Neuronal stem cell (in vitro differentiated cells): ENCODE data around the gene DDIT3.
A peak's percentile ranks its signal among the peaks of the same experiment; 100 is the strongest.

Source experiments
- DNase-seq: peaks from one replicate; pipeline ENCODE4 v3.0.0-alpha.2; 2013; ENCODE audit warnings: low spot score
- H2AFZ ChIP-seq: one replicate; pipeline ENCODE4 v1.6.1; 2013; ENCODE audit warnings: mild to moderate bottlenecking, low read length, inconsistent platforms
- H2AK5ac ChIP-seq: 2 replicates; pipeline ENCODE4 v1.6.1; 2013; ENCODE audit warnings: low read depth, mild to moderate bottlenecking, inconsistent platforms, low read length, moderate library complexity, mixed read lengths
- H2BK120ac ChIP-seq: 2 replicates; pipeline ENCODE4 v1.6.1; 2013; ENCODE audit warnings: low read depth, mild to moderate bottlenecking, inconsistent platforms, low read length, moderate library complexity, mixed read lengths
- H2BK12ac ChIP-seq: one replicate; pipeline ENCODE4 v1.6.1; 2013; ENCODE audit warnings: low read length, inconsistent platforms
- H2BK15ac ChIP-seq: 2 replicates; pipeline ENCODE4 v1.6.1; 2013; ENCODE audit warnings: mild to moderate bottlenecking, low read length, inconsistent platforms, mixed read lengths
- H2BK5ac ChIP-seq: one replicate; pipeline ENCODE4 v1.6.1; 2013; ENCODE audit warnings: inconsistent platforms, mild to moderate bottlenecking, low read length, moderate library complexity
- H3K14ac ChIP-seq: one replicate; pipeline ENCODE4 v1.6.1; 2013; ENCODE audit warnings: low read length, inconsistent platforms
- H3K18ac ChIP-seq: 2 replicates; pipeline ENCODE4 v1.6.1; 2013; ENCODE audit warnings: low read length, inconsistent platforms
- H3K23ac ChIP-seq: 2 replicates; pipeline ENCODE4 v1.6.1; 2013; ENCODE audit warnings: low read depth, mild to moderate bottlenecking, mixed read lengths, low read length, inconsistent platforms; ENCODE audit not compliant: poor library complexity
- H3K27ac ChIP-seq: replicated peaks from 3 replicates; pipeline ENCODE4 v1.5.1; 2013; ENCODE audit warnings: low read length, inconsistent platforms
- H3K27me3 ChIP-seq, 3 experiments: 2 replicates each; pipeline ENCODE4 v1.6.1; 2013; ENCODE audit warnings: low read length in 3 of 3, mild to moderate bottlenecking in 2 of 3, inconsistent platforms in 1 of 3, low read depth in 1 of 3, mixed read lengths in 1 of 3, moderate library complexity in 1 of 3; ENCODE audit not compliant: control insufficient read depth in 3 of 3, insufficient read depth in 3 of 3
- H3K36me3 ChIP-seq, 2 donors: replicated peaks in 1 of 2; 2 replicates each; pipeline ENCODE4 v1.6.1; 2013; ENCODE audit warnings: low read length in 2 of 2; ENCODE audit not compliant: control insufficient read depth in 2 of 2, insufficient read depth in 2 of 2
- H3K4ac ChIP-seq: 2 replicates; pipeline ENCODE4 v1.6.1; 2013; ENCODE audit warnings: inconsistent platforms, mild to moderate bottlenecking, low read length, moderate library complexity
- H3K4me1 ChIP-seq, 2 donors: 1 replicate in 1 of 2; 2 replicates in 1 of 2; pipeline ENCODE4 v1.6.1; 2013; ENCODE audit warnings: low read length in 2 of 2, low read depth in 1 of 2; ENCODE audit not compliant: control insufficient read depth in 2 of 2, insufficient read depth in 1 of 2
- H3K4me2 ChIP-seq: one replicate; pipeline ENCODE4 v1.6.1; 2013; ENCODE audit warnings: mild to moderate bottlenecking, low read length, inconsistent platforms; ENCODE audit not compliant: insufficient read depth, poor library complexity, severe bottlenecking
- H3K4me3 ChIP-seq, 2 donors: 2 replicates each; pipeline ENCODE4 v1.5.1; 2013; ENCODE audit warnings: low read length in 2 of 2, mild to moderate bottlenecking in 2 of 2, inconsistent platforms in 1 of 2, moderate library complexity in 1 of 2
- H3K79me1 ChIP-seq: one replicate; pipeline ENCODE4 v1.6.1; 2013; ENCODE audit warnings: low read depth, mild to moderate bottlenecking, inconsistent platforms, low read length, moderate library complexity
- H3K9ac ChIP-seq: one replicate; pipeline ENCODE4 v1.6.1; 2013; ENCODE audit warnings: mild to moderate bottlenecking, low read depth, low read length, inconsistent platforms; ENCODE audit not compliant: poor library complexity
- H3K9me3 ChIP-seq, 2 donors: replicated peaks in 1 of 2; 2 replicates each; pipeline versions ENCODE3 to v1.6.1; 2013; ENCODE audit warnings: low read length in 2 of 2, mild to moderate bottlenecking in 2 of 2, inconsistent platforms in 1 of 2, low read depth in 1 of 2, mixed read lengths in 1 of 2, moderate library complexity in 1 of 2; ENCODE audit not compliant: control insufficient read depth in 2 of 2, insufficient read depth in 1 of 2
- H4K8ac ChIP-seq: one replicate; pipeline ENCODE4 v1.6.1; 2013; ENCODE audit warnings: low read depth, mild to moderate bottlenecking, inconsistent platforms, low read length, moderate library complexity
- H4K91ac ChIP-seq: one replicate; pipeline ENCODE4 v1.6.1; 2013; ENCODE audit warnings: low read length, low read depth, mild to moderate bottlenecking, inconsistent platforms; ENCODE audit not compliant: poor library complexity
- WGBS, 2 donors: extraction: QIAGEN DNeasy Blood & Tissue Kit; methylation state at CpG; one replicate each; pipeline ENCODE4 v1.1.7; 2013; ENCODE audit warnings: missing lambda C conversion rate in 2 of 2, mixed read lengths in 1 of 2; ENCODE audit not compliant: insufficient read length in 2 of 2, insufficient replicate concordance in 1 of 2; ENCODE audit errors: extremely low coverage in 2 of 2; 5-methylcytosine and 5-hydroxymethylcytosine counted together

DDIT3 gene

GRCh38 chr12:57481671-57482070 is 38.6 kb downstream of the DDIT3 start:
- Histone ChIP-seq H4K8ac (no peak overlapping the region), H2BK12ac (no peak overlapping the region), H3K4me2 (no peak overlapping the region), H2BK15ac (no peak overlapping the region), H3K27ac (no peak overlapping the region), H3K4me1 (peaks cover 0 to 12% of the 10 kb centered on the region in 2 donors), H3K18ac (no peak overlapping the region), H2BK120ac (no peak overlapping the region), H2AK5ac (no peak overlapping the region), H2AFZ (peak overlapping the region; percentile 54), H3K9me3 (no peaks in the 10 kb centered on the region), H3K9ac (no peak overlapping the region), H3K27me3 (peaks cover 3 to 29% (median 29%) of the 10 kb centered on the region in 3 experiments), H3K36me3 (no peaks in the 10 kb centered on the region), H3K14ac (no peak overlapping the region), H3K4me3 (no peak overlapping the region), H2BK5ac (no peak overlapping the region), H4K91ac (no peak overlapping the region), H3K23ac (no peak overlapping the region), H3K4ac (no peak overlapping the region), H3K79me1 (no peaks in the 10 kb centered on the region)
- DNase-seq = no peak
- no CpG with 5 or more reads among the region's 1 CpG for WGBS, 2 donors

- no peak within 1 kb of the TSS for H2BK15ac ChIP-seq
- peaks cover 0 to 2% of the 10 kb centered on the region in 2 donors for H3K9me3 ChIP-seq
- H3K4me3 ChIP-seq = no peak within 1 kb of the TSS
- no peak within 1 kb of the TSS for H3K18ac ChIP-seq
- H3K36me3 ChIP-seq = no peaks in the 10 kb centered on the region
- H2AK5ac ChIP-seq = no peak within 1 kb of the TSS
- no peak within 1 kb of the TSS for H3K4ac ChIP-seq
- H3K79me1 ChIP-seq = no peaks in the 10 kb centered on the region
- H3K23ac ChIP-seq = no peak within 1 kb of the TSS
- no peak within 1 kb of the TSS for H2BK120ac ChIP-seq
- H4K91ac ChIP-seq = no peak within 1 kb of the TSS
- H4K8ac ChIP-seq = no peak within 1 kb of the TSS
- peaks cover 21 to 51% (median 50%) of the 10 kb centered on the region in 3 experiments for H3K27me3 ChIP-seq
- H3K14ac ChIP-seq = no peak within 1 kb of the TSS
- H2BK12ac ChIP-seq = no peak within 1 kb of the TSS
- no peak within 1 kb of the TSS for H3K4me2 ChIP-seq
- no peak within 1 kb of the TSS for H2BK5ac ChIP-seq
- H3K9ac ChIP-seq = no peak within 1 kb of the TSS
- no peak for DNase-seq
- no peak within 1 kb of the TSS for H2AFZ ChIP-seq
- H3K27ac ChIP-seq = no peak within 1 kb of the TSS
- peaks cover 5 to 23% of the 10 kb centered on the region in 2 donors for H3K4me1 ChIP-seq
- WGBS, 2 donors = no CpG with 5 or more reads among the region's 6 CpGs
Observed at GRCh38 chr12:57479376-57480115, 40.8 kb downstream of the DDIT3 start, which contains the start of gene ARHGAP9. Gene ARHGAP9, minus strand, starts transcription at chr12:57479866. Its CDS starts 460 bp downstream, at chr12:57479406.

- Histone ChIP-seq H2BK5ac (no peak overlapping the region), H3K18ac (no peak overlapping the region), H3K4me2 (no peak overlapping the region), H3K4me1 (peaks cover 5 to 23% of the 10 kb centered on the region in 2 donors), H3K9me3 (peaks cover 0 to 4% of the 10 kb centered on the region in 2 donors), H3K4ac (no peak overlapping the region), H4K91ac (no peak overlapping the region), H3K4me3 (no peak overlapping the region), H2BK120ac (no peak overlapping the region), H3K79me1 (no peaks in the 10 kb centered on the region), H2BK15ac (no peak overlapping the region), H3K23ac (no peak overlapping the region), H3K27ac (no peak overlapping the region), H3K27me3 (peaks cover 21 to 56% (median 56%) of the 10 kb centered on the region in 3 experiments), H2BK12ac (no peak overlapping the region), H4K8ac (no peak overlapping the region), H3K14ac (no peak overlapping the region), H2AK5ac (no peak overlapping the region), H2AFZ (no peak overlapping the region), H3K9ac (no peak overlapping the region), H3K36me3 (no peaks in the 10 kb centered on the region)
- WGBS, 2 donors = no CpG with 5 or more reads among the region's 10 CpGs
- DNase-seq = no peak
Observed at GRCh38 chr12:57479043-57479375, 41.3 kb downstream of the DDIT3 start.

GRCh38 chr12:57477710-57478681 is 42.3 kb downstream of the DDIT3 start:
- Histone ChIP-seq H2AK5ac (peak overlapping the region; percentile 93), H3K27me3 (peaks cover 22 to 64% (median 63%) of the 10 kb centered on the region in 3 experiments), H3K79me1 (no peaks in the 10 kb centered on the region), H3K27ac (no peak overlapping the region), H2BK12ac (no peak overlapping the region), H3K18ac (no peak overlapping the region), H2BK120ac (no peak overlapping the region), H3K4me2 (no peak overlapping the region), H3K4ac (no peak overlapping the region), H3K9ac (no peak overlapping the region), H3K36me3 (no peaks in the 10 kb centered on the region), H2BK15ac (peak overlapping the region; percentile 46), H4K91ac (no peak overlapping the region), H4K8ac (no peak overlapping the region), H3K23ac (peak overlapping the region; percentile 71), H3K9me3 (peaks cover 0 to 4% of the 10 kb centered on the region in 2 donors), H3K4me1 (peaks cover 5 to 23% of the 10 kb centered on the region in 2 donors), H2BK5ac (peak overlapping the region; percentile 75), H3K14ac (no peak overlapping the region), H2AFZ (peak overlapping the region; percentile 70), H3K4me3 (no peak overlapping the region)
- WGBS, 2 donors = no CpG with 5 or more reads among the region's 12 CpGs
- DNase-seq = no peak
